Mammary epithelial cell (primary cell): Measurements from ENCODE around the gene MYO15A.

Experiments used
- CTCF ChIP-seq, 2 donors: IDR thresholded peaks in 1 of 2; conservative IDR thresholded peaks in 1 of 2; 2 replicates each; pipeline ENCODE4 v1.5.1; 2011 to 2012; ENCODE audit warnings: inconsistent platforms in 2 of 2, low read length in 2 of 2, mild to moderate bottlenecking in 2 of 2, control low read depth in 1 of 2, low read depth in 1 of 2; ENCODE audit not compliant: insufficient read depth in 1 of 2; ENCODE audit errors: extremely low read depth in 1 of 2
- EZH2 ChIP-seq: IDR thresholded peaks from 2 replicates; pipeline ENCODE4 v1.6.1; 2012; ENCODE audit warnings: low read length, inconsistent platforms, borderline replicate concordance

- TF ChIP-seq CTCF (conservative IDR thresholded peaks at IDR 0.05 in 1 of 2, IDR thresholded peaks at IDR 0.05 in 1 of 2; ENCODE audit: extremely low read depth in 1 of 2, insufficient read depth in 1 of 2, low read depth in 1 of 2, low read length in 2 of 2), result no peak
- no peak for TF ChIP-seq EZH2
Measured at GRCh38 chr17:18076936-18077335, 31.6 kb upstream of the MYO15A start.
